ENCODE results near the gene RETREG3.

DNA sequence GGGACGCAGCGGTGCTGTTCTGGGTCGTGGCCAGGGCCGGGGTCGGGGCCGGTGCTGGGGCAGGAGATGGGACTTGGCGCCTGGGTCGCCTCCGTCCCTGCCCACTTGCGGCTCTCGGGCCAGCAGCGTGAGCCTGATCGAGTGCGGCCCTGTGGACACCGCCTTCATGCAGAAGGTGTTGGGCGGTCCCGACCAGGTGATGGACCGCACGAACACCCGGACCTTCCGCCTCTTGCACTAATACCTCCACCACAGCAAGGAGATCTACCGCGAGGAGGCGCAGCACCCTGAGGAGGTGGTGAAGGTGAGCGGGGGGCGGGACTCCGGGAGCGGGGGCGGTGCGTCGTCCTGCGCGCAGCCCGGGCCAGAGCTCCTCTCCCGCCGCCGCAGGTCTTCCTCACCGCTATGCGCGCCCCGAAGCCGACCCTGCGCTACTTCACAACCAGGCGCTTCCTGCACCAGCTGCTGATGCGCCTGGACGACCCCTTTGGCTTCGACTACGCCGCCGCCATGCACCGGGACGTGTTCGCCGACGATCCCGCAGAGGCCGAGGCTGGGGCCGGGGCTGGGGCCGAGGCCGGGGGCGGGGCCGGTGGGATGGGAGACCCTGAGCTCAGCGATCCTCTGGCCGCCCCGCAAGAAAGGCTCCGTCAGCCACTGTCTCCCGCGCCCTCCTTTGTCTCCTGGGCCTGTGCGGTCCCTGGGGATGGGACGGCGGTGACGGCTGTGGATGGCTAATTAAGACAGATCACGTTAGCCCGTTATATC lies 60.9 kb downstream of the RETREG3 start:
- no peak for TF ChIP-seq EZH2 (IDR thresholded peaks at IDR 0.05; ENCODE audit: low read length, missing control alignments)
- TF ChIP-seq, protein P1, sequence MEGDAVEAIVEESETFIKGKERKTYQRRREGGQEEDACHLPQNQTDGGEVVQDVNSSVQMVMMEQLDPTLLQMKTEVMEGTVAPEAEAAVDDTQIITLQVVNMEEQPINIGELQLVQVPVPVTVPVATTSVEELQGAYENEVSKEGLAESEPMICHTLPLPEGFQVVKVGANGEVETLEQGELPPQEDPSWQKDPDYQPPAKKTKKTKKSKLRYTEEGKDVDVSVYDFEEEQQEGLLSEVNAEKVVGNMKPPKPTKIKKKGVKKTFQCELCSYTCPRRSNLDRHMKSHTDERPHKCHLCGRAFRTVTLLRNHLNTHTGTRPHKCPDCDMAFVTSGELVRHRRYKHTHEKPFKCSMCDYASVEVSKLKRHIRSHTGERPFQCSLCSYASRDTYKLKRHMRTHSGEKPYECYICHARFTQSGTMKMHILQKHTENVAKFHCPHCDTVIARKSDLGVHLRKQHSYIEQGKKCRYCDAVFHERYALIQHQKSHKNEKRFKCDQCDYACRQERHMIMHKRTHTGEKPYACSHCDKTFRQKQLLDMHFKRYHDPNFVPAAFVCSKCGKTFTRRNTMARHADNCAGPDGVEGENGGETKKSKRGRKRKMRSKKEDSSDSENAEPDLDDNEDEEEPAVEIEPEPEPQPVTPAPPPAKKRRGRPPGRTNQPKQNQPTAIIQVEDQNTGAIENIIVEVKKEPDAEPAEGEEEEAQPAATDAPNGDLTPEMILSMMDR (conservative IDR thresholded peaks at IDR 0.05 in 1 of 2, IDR thresholded peaks at IDR 0.05 in 1 of 2; ENCODE audit: low read depth in 1 of 2, low read length in 2 of 2): peak in 1 of 2 donors; percentile 16

Measured in fibroblast of lung (primary cell).